Neural progenitor cell (in vitro differentiated cells): ENCODE data around the gene EPN1.
"Not testable (repeated sequence)": the region's sequence is repeated elsewhere in the genome, so short reads cannot be mapped to it uniquely, and the experiment has no call there.

ENCODE experiments used
- EZH2 ChIP-seq: fragments of 200-600 bp; sonication (generic); IDR thresholded peaks from 2 replicates; pipeline ENCODE4 v1.6.1; 2017; ENCODE audit warnings: antibody characterized with exemption, mild to moderate bottlenecking, moderate library complexity
- TF ChIP-seq, protein P1 (sequence below): fragments of 200-600 bp; sonication (generic); IDR thresholded peaks from 2 replicates; pipeline ENCODE4 v1.5.1; 2017; ENCODE audit warnings: antibody characterized with exemption, mild to moderate bottlenecking

DNA sequence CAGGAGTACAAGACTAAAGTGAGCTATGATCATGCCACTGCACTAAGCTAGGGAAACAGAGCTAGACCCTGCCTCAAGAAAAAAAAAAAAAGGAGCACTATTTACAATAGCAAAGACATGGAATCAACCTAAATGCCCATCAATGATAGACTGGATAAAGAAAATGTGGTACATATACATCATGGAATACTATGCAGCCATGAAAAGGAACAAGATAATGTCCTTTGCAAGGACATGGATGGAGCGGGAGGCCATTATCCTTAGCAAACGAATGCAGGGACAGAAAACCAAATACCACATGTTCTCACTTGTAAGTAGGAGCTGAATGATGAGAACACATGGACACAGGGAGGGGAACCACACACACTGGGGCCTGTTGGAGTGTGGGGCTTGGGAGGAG lies 55.4 kb downstream of the EPN1 start:
- TF ChIP-seq, protein P1, sequence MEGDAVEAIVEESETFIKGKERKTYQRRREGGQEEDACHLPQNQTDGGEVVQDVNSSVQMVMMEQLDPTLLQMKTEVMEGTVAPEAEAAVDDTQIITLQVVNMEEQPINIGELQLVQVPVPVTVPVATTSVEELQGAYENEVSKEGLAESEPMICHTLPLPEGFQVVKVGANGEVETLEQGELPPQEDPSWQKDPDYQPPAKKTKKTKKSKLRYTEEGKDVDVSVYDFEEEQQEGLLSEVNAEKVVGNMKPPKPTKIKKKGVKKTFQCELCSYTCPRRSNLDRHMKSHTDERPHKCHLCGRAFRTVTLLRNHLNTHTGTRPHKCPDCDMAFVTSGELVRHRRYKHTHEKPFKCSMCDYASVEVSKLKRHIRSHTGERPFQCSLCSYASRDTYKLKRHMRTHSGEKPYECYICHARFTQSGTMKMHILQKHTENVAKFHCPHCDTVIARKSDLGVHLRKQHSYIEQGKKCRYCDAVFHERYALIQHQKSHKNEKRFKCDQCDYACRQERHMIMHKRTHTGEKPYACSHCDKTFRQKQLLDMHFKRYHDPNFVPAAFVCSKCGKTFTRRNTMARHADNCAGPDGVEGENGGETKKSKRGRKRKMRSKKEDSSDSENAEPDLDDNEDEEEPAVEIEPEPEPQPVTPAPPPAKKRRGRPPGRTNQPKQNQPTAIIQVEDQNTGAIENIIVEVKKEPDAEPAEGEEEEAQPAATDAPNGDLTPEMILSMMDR, result not testable (repeated sequence)
- TF ChIP-seq EZH2, result not testable (repeated sequence)
